GM12864 (cell line): Measurements from ENCODE around the gene DHTKD1.

Source experiments
- DNase-seq: peaks from one replicate; pipeline ENCODE4 v3.0.0-alpha.2; 2011; ENCODE audit warnings: low read depth
- H3K4me3 ChIP-seq: 2 replicates; pipeline ENCODE4 v1.5.1; 2011; ENCODE audit warnings: mild to moderate bottlenecking, low read depth, low read length, control low read depth
- CTCF ChIP-seq: IDR thresholded peaks from 2 replicates; pipeline ENCODE4 v1.5.1; 2011; ENCODE audit warnings: low read depth, mild to moderate bottlenecking, moderate library complexity, low read length, control low read depth, inconsistent platforms; ENCODE audit errors: missing control alignments

DHTKD1 gene, protein sequence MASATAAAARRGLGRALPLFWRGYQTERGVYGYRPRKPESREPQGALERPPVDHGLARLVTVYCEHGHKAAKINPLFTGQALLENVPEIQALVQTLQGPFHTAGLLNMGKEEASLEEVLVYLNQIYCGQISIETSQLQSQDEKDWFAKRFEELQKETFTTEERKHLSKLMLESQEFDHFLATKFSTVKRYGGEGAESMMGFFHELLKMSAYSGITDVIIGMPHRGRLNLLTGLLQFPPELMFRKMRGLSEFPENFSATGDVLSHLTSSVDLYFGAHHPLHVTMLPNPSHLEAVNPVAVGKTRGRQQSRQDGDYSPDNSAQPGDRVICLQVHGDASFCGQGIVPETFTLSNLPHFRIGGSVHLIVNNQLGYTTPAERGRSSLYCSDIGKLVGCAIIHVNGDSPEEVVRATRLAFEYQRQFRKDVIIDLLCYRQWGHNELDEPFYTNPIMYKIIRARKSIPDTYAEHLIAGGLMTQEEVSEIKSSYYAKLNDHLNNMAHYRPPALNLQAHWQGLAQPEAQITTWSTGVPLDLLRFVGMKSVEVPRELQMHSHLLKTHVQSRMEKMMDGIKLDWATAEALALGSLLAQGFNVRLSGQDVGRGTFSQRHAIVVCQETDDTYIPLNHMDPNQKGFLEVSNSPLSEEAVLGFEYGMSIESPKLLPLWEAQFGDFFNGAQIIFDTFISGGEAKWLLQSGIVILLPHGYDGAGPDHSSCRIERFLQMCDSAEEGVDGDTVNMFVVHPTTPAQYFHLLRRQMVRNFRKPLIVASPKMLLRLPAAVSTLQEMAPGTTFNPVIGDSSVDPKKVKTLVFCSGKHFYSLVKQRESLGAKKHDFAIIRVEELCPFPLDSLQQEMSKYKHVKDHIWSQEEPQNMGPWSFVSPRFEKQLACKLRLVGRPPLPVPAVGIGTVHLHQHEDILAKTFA

GRCh38 chr10:12068449-12069269 lies at the start of gene DHTKD1:
Gene DHTKD1 (plus strand): TSS chr10:12068954. CDS start chr10:12069034, 80 bp downstream.
- peak; percentile 37 for TF ChIP-seq CTCF
- DNase-seq = peak; percentile 91
- peak within 1 kb of the TSS; percentile 88 for H3K4me3 ChIP-seq

DNA sequence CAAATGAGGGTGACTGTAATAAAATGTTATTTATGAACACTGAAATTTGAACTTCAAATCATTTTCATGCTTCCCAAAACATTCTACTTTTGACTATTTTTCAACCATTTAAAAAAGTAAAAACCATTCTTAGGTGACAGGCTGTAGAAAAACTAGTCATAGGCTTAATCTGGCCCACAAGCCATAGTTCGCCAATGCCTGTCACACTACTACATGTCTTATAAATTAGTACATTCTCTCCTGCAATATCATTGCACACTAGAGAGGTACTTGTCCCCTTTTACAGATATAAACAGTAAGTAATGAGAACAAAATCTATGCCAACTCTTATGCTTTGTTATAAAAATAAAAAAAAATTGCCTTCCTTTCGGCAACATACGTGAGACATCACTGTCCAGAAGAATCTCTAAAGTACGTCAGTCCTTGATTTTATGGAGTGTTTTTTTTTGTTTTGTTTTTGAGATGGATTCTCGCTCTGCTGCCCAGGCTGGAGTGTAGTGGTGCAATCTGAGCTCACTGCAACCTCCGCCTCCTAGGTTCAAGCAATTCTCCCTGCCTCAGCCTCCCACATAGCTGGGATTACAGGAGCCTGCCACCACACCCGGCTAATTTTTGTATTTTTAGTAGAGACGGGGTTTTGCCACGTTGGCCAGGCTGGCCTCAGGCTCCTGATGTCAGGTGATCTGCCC lies 49.3 kb upstream of the DHTKD1 start:
- DNase-seq = no peak
- no peak for TF ChIP-seq CTCF
- no peak overlapping the region for H3K4me3 ChIP-seq

GRCh38 chr10:12020574-12020973 lies 48.2 kb upstream of the DHTKD1 start:
- TF ChIP-seq CTCF = no peak
- no peak for DNase-seq
- no peak overlapping the region for H3K4me3 ChIP-seq

- no peak for TF ChIP-seq CTCF
- H3K4me3 ChIP-seq = no peak overlapping the region
- DNase-seq = no peak
Observed at GRCh38 chr10:12022580-12023257, 46.0 kb upstream of the DHTKD1 start.

- TF ChIP-seq CTCF = no peak
- no peak for DNase-seq
Observed at GRCh38 chr10:12025591-12025990, 43.2 kb upstream of the DHTKD1 start.

More at GRCh38 chr10:12025591-12025990, 43.2 kb upstream of the DHTKD1 start:
- no peak overlapping the region for H3K4me3 ChIP-seq
